ENCODE data around the gene PSMD4. TPM values are rescaled to one million over a fixed set of nuclear protein-coding genes. Genes with fewer than 3 reads are reported as not detected.

PSMD4 gene
- total RNA-seq, 1 donor from 2014 or later, result 285 TPM

Other genes starting within 250 kb of the PSMD4 start
- 12.0 and 13.4 TPM in 2 replicates for gene MINDY1, start 247.8 kb upstream of the PSMD4 start, total RNA-seq
- 15.0 and 15.4 TPM in 2 replicates for gene PRUNE1, start 246.3 kb upstream of the PSMD4 start, total RNA-seq
- gene BNIPL, start 218.1 kb upstream of the PSMD4 start, total RNA-seq, result 0.70 and 0.73 TPM in 2 replicates
- gene C1orf56, start 207.0 kb upstream of the PSMD4 start, total RNA-seq, result 1.6 and 1.7 TPM in 2 replicates
- gene CDC42SE1, start 195.1 kb upstream of the PSMD4 start, total RNA-seq, result 216 and 219 TPM in 2 replicates
- gene MLLT11, start 194.3 kb upstream of the PSMD4 start, total RNA-seq, result 3.5 and 3.7 TPM in 2 replicates
- 19.4 and 21.5 TPM in 2 replicates for gene GABPB2, start 184.0 kb upstream of the PSMD4 start, total RNA-seq
- gene SEMA6C, start 108.1 kb upstream of the PSMD4 start, total RNA-seq, result 3.6 and 4.3 TPM in 2 replicates
- gene TNFAIP8L2, start 98.1 kb upstream of the PSMD4 start, total RNA-seq, result 38.0 and 38.5 TPM in 2 replicates
- gene LYSMD1, start 88.8 kb upstream of the PSMD4 start, total RNA-seq, result 4.0 and 5.0 TPM in 2 replicates
- gene SCNM1, start 88.6 kb upstream of the PSMD4 start, total RNA-seq, result 111 and 117 TPM in 2 replicates
- 2.6 and 2.9 TPM in 2 replicates for gene TMOD4, start 78.8 kb upstream of the PSMD4 start, total RNA-seq
- 90.0 and 96.4 TPM in 2 replicates for gene VPS72, start 64.5 kb upstream of the PSMD4 start, total RNA-seq
- gene PIP5K1A, start 56.2 kb upstream of the PSMD4 start, total RNA-seq, result 98.9 and 101 TPM in 2 replicates
- gene ZNF687, start 27.6 kb downstream of the PSMD4 start, total RNA-seq, result 26.9 and 27.3 TPM in 2 replicates
- gene PI4KB, start 72.7 kb downstream of the PSMD4 start, total RNA-seq, result 52.4 and 54.7 TPM in 2 replicates
- 78.1 and 83.4 TPM in 2 replicates for gene RFX5, start 92.5 kb downstream of the PSMD4 start, total RNA-seq
- not detected in 2 replicates for gene SELENBP1, start 118.0 kb downstream of the PSMD4 start, total RNA-seq
- 436 and 454 TPM in 2 replicates for gene PSMB4, start 144.8 kb downstream of the PSMD4 start, total RNA-seq
- 89.1 and 91.1 TPM in 2 replicates for gene POGZ, start 204.8 kb downstream of the PSMD4 start, total RNA-seq

Data from activated T-helper 1 cell treated with anti-CD3 and anti-CD28 coated beads, Interleukin-12 subunit alpha, Interleukin-12 subunit beta, Interleukin-2, Interleukin-4 antibody, amounts not matched to agents 30 ng/mL and 10 ng/mL and 1 ng/mL, durations not matched to agents 14 hours and 24 hours and 36 hours (primary cell).